AG04450 (cell line): ENCODE data around the gene OR2T12. TPM values are rescaled to one million over a fixed set of nuclear protein-coding genes. Genes with fewer than 3 reads are reported as not detected.
"Not testable (repeated sequence)": the region's sequence is repeated elsewhere in the genome, so short reads cannot be mapped to it uniquely, and the experiment has no call there.

Source experiments
- CTCF ChIA-PET: fragments of 300-600, 350-600 bp; formaldehyde crosslinking; extraction: SDS; loops from one replicate; lab custom pipeline; 2022; ENCODE audit warnings: antibody characterized with exemption, inconsistent platforms; lab: Charles Lee
- POLR2A ChIA-PET: fragments of 350-600 bp; formaldehyde crosslinking; extraction: SDS; loops from one replicate; lab custom pipeline; 2021; ENCODE audit warnings: antibody characterized with exemption, inconsistent platforms; lab: Yijun Ruan, JAX
- DNase-seq: peaks from one replicate; pipeline ENCODE4 v3.0.0-alpha.2; 2011; ENCODE audit warnings: low read depth, low spot score
- H3K27ac ChIP-seq: one replicate; pipeline ENCODE4 v1.5.1; 2012; ENCODE audit warnings: low read depth, low read length, control low read depth
- H3K27me3 ChIP-seq: one replicate; pipeline ENCODE4 v1.6.0; 2012; ENCODE audit warnings: low read length; ENCODE audit not compliant: control insufficient read depth, insufficient read depth
- H3K4me3 ChIP-seq: 2 replicates; pipeline ENCODE4 v1.5.1; 2011; ENCODE audit warnings: mild to moderate bottlenecking, low read depth, low read length, control low read depth
- H3K9me3 ChIP-seq: 2 replicates; pipeline ENCODE4 v1.5.1; 2012; ENCODE audit warnings: low read length; ENCODE audit not compliant: control insufficient read depth, insufficient read depth
- polyA minus RNA-seq: library from RNA; depleted of rRNA, polyadenylated mRNA; stranded (reverse); fragments of >200 nt; gene quantifications from 2 replicates; pipeline ENCODE4 v1.2.3, GENCODE V29; 2011; rRNA and poly(A)+ RNA removed
- polyA plus RNA-seq: library from polyadenylated mRNA; depleted of rRNA; stranded (reverse); fragments of >200 nt; gene quantifications from 2 replicates; pipeline ENCODE4 v1.2.3, GENCODE V29; 2011; rRNA removed
- TF ChIP-seq, protein P1 (sequence below): IDR thresholded peaks from 2 replicates; pipeline ENCODE4 v1.5.1; 2011; ENCODE audit warnings: low read depth, low read length, control low read depth, inconsistent platforms

OR2T12 gene, protein sequence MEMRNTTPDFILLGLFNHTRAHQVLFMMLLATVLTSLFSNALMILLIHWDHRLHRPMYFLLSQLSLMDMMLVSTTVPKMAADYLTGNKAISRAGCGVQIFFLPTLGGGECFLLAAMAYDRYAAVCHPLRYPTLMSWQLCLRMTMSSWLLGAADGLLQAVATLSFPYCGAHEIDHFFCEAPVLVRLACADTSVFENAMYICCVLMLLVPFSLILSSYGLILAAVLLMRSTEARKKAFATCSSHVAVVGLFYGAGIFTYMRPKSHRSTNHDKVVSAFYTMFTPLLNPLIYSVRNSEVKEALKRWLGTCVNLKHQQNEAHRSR
- polyA plus RNA-seq = not detected in 2 replicates
- polyA minus RNA-seq = not detected in 2 replicates

DNA sequence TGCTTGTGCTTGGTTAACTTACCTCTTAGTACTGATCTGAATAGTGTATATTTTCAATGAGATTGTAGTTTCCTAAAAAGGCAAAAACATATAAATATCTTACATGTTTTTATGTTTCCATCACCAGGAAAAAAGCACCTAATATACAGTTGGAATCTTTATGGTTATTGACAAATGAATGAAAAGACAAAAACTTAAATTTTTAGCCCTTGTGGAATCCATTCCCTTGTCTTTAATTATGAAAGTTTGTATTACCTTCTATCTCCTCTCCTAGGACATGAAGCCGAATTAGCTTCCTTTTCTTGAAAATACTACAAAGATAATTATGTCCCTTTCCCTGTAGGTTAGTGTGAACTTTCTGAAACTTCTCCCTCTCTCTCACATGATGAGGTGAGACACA is at the start of gene OR2T12:
Gene OR2T12 (minus strand): TSS at position 101 of the 400 bp plus-strand sequence. CDS start 7,846 bp downstream, outside the sequence.
- H3K4me3 ChIP-seq = no peak within 1 kb of the TSS

GRCh38 chr1:248348475-248348874 is 45.3 kb upstream of the OR2T12 start, which contains the start of gene OR14C36:
OR14C36 (plus strand) TSS chr1:248348775; CDS start chr1:248348775, 0 bp downstream.
- Histone ChIP-seq H3K4me3 (no peak within 1 kb of the TSS), H3K27ac (no peak within 1 kb of the TSS), H3K9me3 (peaks cover 8% of the 10 kb centered on the region; the same call in 1 of the 2 replicates), H3K27me3 (no peaks in the 10 kb centered on the region)
- no peak for DNase-seq
- TF ChIP-seq, protein P1, sequence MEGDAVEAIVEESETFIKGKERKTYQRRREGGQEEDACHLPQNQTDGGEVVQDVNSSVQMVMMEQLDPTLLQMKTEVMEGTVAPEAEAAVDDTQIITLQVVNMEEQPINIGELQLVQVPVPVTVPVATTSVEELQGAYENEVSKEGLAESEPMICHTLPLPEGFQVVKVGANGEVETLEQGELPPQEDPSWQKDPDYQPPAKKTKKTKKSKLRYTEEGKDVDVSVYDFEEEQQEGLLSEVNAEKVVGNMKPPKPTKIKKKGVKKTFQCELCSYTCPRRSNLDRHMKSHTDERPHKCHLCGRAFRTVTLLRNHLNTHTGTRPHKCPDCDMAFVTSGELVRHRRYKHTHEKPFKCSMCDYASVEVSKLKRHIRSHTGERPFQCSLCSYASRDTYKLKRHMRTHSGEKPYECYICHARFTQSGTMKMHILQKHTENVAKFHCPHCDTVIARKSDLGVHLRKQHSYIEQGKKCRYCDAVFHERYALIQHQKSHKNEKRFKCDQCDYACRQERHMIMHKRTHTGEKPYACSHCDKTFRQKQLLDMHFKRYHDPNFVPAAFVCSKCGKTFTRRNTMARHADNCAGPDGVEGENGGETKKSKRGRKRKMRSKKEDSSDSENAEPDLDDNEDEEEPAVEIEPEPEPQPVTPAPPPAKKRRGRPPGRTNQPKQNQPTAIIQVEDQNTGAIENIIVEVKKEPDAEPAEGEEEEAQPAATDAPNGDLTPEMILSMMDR = no peak
- CTCF ChIA-PET = no interaction called here
- POLR2A ChIA-PET = no interaction called here

More for the DNA sequence above, at the start of gene OR2T12:
- no peak within 1 kb of the TSS for H3K27ac ChIP-seq
- H3K27me3 ChIP-seq = no peaks in the 10 kb centered on the region
- H3K9me3 ChIP-seq = peaks cover 9% of the 10 kb centered on the region
- TF ChIP-seq, protein P1 = no peak
- no peak for DNase-seq
- CTCF ChIA-PET = no interaction called here
- POLR2A ChIA-PET = no interaction called here

DNA sequence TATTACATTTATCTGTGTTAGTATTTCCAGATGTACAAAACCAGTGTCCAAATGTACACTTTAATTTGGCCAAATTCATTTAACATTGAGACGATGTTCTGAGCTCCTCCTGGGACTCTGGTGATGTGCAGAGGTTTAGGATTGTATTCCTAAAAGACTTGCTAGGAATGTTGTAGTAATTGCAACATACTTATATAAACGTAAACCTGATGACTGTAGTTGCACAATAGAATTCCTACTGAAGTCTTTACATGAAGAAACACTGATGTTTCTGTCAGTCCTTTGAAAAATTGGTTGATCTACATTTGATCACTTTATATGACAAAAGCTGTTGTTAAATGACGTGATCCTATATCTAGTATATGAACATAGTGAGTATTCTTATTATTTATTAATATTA is 40.2 kb upstream of the OR2T12 start:
- peaks cover 7% of the 10 kb centered on the region for H3K9me3 ChIP-seq
- ChIA-PET POLR2A (no interaction called here), CTCF (no interaction called here)
- no peaks in the 10 kb centered on the region for H3K27me3 ChIP-seq
- TF ChIP-seq, protein P1 = no peak
- no peak for DNase-seq
- no peak overlapping the region for H3K27ac ChIP-seq
- H3K4me3 ChIP-seq = no peak overlapping the region

DNA sequence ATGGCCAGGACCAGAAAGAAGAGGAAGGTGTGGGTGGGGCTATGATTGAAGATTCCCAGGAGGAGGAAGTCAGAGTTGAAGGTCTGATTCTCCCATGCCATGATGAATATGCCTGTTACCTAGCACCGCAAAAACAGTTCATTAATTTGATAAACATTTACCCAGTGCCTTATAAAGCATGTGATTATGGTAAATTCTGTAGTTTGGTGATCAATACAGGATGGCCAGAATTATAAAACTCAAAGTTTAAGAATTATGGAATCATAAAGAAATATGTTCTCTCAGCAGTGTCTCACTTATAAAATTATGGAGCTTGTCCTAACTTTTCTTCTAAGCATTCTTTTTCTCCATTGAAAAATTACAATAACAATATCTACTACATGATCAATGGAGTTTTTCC is 21.2 kb upstream of the OR2T12 start, which contains the start of gene OR2M7:
Gene OR2M7 (minus strand): TSS at position 101 of the 400 bp plus-strand sequence. CDS start 0 bp downstream, at position 101.
- no peak within 1 kb of the TSS for H3K4me3 ChIP-seq
- no peaks in the 10 kb centered on the region for H3K27me3 ChIP-seq
- DNase-seq = no peak
- H3K9me3 ChIP-seq = no peaks in the 10 kb centered on the region
- POLR2A ChIA-PET = no interaction called here
- TF ChIP-seq, protein P1 = no peak
- H3K27ac ChIP-seq = no peak within 1 kb of the TSS
- CTCF ChIA-PET = no interaction called here

DNA sequence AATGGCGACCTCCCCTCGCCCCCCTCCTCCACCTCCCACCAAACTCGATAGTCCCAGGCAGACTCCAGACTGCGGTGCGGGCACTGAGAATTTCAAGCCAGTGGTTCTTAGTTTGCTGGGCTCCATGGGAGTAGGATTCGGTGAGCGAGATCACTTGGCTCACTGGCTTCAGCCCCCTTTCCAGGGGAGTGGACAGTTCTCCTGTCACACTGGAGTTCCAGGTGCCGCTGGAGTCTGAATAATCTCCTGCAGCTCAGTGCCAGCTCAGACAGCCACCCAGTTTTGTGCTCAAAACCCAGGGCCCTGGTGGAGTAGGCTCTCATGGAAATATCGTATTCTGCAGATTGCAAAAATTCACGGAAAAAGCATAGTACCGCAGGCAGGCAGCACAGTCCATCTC is 13.6 kb upstream of the OR2T12 start:
- ChIA-PET CTCF (no interaction called here), POLR2A (no interaction called here)
- Histone ChIP-seq H3K4me3 (no peak overlapping the region), H3K27ac (no peak overlapping the region), H3K9me3 (peaks cover 22% of the 10 kb centered on the region), H3K27me3 (no peaks in the 10 kb centered on the region)
- no peak for DNase-seq
- TF ChIP-seq, protein P1 = no peak

DNA sequence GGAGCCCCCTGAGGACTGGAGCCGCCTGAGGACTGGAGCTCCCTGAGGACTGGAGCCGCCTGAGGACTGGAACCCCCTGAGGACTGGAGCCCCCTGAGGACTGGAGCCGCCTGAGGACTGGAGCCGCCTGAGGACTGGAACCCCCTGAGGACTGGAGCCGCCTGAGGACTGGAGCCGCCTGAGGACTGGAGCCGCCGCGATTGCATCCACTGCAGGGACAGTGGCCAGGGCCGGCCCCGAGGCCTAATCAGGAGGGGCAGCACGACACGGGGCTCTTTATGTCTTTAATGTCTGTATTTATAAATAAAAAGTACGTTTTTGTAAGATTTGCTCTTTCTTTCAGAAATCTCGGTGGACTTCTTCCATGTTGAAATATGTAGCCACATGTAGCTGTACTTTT is 3.5 kb upstream of the OR2T12 start:
- H3K27me3 ChIP-seq, CTCF ChIA-PET, DNase-seq: not testable (repeated sequence)

More for the DNA sequence above, 3.5 kb upstream of the OR2T12 start:
- H3K27ac ChIP-seq, H3K4me3 ChIP-seq, POLR2A ChIA-PET: not testable (repeated sequence)
- H3K9me3 ChIP-seq = peaks cover 12% of the 10 kb centered on the region
